HG02884 (cell line): ENCODE measurements around the gene QKI.
"Not testable (repeated sequence)": the region's sequence is repeated elsewhere in the genome, so short reads cannot be mapped to it uniquely, and the experiment has no call there.

Experiments used
- ATAC-seq: cut with Tn5 transposase; IDR thresholded peaks from one replicate; pipeline ENCODE4 v1.9.1; 2021; ENCODE audit warnings: mild to moderate bottlenecking, moderate library complexity; ENCODE audit not compliant: unreplicated experiment

QKI gene

DNA sequence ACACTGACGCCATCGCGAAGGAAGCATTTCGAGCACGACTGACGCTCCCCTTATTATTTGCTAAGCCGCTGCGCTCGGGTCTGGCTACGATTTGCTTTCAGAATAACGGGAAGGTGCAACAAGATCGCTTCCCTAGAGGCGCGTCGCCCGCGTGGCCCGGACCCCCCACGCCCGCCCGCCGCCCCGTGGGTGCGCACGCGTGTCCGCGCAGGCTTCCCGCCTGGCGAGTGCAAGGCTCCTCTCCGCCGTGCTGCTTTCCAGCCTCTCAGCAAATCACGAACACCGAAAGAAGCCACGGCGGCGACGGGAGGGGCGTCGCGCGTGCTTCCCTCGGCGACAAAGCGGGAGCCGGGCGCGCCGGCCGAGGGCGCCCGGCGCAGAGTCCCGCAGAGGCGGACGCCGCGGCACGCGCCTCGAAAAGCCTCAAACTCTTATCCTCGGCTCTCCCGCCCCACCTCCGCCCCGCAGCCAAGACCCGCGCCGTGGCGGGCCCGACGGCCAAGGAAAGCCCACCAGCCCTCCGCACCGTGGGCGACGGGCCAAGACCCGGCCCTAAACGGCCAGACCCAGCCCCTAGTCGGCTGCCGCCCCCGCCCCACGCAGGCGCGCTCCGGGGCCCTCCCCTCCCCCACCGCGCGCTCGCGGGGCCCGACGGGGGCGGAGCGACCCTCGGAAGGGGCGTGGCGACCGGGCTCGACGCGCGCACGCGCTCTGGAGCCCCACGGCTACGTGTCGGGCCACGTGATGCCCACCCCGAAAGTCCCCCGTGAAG is 987 bp upstream of the QKI start:
- peak; percentile 36 for ATAC-seq

DNA sequence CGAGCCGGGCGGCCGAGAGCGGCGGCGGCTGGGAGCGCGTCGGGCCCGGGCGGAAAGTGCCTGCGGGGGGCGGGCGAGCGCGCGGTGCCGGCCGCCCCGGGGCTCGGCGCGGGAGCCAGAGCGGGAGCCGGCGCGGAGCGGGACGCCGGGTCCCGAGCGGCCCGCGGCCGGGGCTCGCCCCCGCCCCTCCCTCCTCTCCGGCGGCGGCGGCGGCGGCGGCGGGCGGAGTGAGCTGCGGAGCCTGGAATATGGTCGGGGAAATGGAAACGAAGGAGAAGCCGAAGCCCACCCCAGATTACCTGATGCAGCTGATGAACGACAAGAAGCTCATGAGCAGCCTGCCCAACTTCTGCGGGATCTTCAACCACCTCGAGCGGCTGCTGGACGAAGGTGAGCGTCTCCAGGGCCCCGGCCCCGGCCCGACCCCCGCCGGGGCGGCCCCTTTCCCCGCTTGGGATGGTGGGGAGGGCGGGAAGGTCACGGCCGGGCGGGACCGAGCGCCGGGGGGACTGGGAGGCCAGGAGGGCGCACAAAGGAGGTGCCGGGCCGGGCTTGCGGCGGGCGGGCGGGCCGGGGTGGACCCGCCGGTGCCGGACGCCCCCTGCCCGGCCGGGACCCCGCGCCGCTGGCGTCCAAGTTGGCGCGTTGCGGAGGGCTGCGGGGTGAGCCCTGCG is 565 bp downstream of the QKI start:
- no peak for ATAC-seq

DNA sequence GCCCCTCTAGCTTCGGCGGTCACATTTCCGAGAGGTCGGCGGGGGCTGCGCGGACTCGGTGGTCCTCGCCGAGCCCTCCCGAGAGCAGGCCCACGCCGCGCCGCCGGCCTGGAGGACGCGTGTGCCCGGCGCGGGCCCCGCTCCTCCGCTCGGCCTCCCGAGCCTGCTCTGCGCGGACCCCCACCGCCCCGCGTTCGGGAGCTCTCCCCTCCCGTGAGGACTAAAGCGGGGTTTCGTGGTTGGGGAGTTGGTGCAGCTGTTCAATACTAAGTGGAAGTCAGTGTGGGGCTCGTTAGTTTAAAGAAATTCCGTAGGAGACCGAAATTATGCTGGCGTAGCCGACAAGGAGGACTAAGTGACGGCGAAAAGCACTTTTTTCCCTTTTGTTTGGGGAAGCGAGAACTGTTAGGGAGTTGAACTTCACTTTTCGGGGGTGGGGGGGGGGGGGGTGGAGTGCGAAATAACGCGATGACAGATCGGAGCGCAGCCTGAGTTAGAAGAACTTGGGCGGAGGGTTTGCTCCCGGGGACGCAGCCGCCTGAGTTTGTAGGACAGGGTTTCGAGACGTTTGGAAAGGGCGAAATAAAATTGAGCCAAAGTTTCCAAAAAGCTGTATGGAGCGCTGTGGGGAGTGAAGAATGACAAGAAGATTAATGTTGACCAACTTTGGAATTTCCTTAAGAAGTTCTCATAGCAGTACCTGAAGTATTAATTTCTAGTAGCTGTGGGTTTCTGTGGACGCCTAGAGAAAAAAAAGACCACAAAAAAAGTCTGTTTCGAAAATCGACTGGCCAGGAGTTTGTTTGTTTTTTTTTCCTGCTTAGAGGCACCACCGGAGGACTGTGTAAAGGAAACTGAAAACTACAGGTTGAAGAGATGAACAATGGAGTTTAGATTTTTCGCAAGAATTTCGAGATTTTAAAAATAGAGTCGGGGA is 1.4 kb downstream of the QKI start:
- no peak for ATAC-seq

DNA sequence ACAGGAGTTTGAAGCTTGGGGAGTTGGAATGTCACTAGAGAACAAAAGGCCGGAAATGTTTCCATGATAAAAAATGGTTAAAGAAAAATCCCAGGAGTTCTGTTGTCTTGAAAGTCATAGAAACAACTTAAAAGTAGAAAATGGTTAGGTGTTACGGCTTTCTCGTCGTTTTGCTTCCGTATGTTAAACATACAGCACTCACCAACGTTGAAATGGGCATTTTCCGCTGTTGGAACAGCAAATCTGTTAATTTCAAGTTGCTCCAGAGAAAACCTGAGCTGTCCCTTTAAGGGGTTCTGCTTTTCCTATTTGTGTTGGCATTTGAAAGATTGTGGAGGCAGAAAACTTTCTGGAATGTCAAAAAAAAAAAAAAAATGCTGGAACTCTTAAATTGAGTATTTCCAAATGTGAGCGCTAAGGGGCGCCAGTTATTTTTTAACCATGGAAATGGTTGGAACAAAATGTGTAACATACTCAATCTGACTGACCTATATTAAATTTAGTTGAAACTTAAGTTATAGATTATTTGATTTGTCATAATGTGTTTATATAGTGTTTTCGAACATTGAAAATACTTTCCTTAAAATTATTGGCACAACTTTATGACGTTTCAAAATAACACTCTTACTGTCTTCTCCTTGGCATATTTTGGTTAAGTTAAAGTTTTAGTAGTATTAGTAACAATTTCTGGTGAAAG is 2.2 kb downstream of the QKI start:
- no peak for ATAC-seq

DNA sequence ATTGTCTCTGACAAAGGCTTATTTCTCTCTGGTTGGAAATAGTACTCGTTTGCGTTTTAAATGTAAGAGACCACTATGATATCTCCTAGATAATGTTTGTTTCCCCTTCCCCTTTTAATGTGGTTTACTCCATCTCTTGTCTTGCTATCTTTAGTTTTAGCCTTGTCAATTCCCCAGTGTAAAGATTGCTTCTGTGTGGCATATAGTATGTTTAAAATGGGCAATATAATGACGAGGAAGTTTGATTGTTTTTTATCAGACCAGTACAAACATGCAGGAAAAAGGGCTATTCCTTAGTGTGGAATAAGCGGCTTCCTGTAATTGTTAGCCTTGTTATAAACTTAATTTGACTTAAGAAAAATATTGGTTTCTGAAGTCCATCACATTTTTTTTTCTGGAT is 3.1 kb downstream of the QKI start:
- no peak for ATAC-seq

DNA sequence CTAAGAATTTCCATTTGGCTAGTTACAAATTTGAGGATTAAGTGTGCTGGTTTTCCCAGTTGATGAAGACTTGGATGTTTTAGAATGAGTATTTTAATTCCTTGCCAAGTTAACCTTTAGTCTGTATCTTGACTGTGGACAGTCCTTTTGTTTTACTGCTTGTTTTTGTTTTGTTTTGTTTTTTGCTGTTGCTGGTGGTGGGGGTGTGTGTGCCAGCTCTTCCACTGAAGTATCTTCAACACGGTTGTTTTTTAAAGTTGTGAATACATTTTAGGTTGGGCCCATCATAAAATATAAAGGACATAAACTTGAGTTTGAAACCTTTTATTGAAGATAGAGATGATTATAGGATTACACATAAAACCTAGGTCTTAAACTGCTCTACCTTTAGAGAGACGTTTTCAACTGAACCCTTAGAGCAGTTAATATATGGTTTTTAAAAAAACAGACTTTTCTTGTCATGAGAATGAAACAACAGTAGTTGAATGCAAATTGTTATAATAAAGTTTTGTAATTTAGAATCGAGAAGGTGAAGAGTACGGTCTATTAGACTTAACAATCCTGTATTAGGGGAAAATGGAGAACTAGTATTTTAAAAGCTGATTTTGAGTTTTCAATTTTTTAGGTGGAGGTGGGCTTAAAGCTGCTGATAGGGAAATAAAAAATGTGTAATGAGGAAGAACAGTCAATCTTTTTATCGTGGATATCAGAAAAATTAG is 4.0 kb downstream of the QKI start:
- no peak for ATAC-seq

DNA sequence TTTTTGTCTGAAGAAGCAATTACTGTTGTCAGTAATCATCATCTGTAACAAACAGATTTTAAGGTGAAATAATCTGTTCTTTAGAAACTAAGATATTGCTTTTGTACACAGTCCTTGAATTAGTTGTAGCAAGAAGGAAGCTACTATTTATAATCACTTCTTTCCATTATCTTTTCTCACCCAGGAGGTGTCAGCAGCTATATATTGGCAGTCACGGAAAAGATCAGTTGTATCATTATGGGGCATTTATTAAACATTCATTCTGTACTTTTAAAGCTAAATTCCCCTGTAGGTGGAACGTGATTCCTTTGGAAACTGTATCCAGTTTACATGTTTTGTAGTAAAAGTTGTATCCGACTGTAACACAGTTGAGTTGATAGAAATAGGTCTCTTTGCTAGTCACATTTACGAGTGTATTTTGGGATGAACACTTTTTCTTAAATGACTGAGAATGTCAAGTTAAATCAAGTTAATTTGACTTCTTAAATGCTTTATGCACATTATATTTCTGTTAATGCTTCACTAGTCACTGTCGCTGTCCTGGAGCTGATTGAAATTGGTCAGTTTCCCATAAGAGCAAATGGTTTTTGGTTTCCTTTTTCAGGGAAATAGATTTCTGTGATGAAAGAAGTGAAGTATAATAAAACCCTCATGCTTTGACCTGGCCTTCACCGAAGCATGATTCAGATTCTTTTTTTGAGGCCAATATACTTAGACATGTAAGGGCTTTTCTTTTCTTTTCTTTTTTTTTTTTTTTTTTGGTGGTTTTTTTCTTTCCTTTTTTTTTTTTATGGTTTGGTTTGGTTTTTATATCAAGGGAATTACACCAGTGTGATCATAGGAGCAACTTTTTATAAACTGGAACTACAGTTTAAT is 5.1 kb downstream of the QKI start:
- ATAC-seq = no peak

DNA sequence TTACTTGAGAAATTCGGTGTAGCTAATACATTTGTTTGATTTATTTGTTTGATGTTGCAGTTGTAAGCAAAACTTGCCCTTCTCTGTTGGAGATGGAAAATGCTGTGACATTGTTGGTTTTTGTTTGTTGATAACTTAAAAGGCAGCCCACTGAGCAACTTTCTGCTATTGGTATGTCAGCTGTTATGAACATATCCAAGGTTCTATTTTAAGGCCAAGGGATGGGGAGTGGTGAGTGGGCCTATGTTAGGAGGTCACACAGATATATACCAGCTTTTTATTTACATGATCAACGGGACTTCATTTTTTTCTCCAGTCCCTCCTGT is 5.7 kb downstream of the QKI start:
- no peak for ATAC-seq

DNA sequence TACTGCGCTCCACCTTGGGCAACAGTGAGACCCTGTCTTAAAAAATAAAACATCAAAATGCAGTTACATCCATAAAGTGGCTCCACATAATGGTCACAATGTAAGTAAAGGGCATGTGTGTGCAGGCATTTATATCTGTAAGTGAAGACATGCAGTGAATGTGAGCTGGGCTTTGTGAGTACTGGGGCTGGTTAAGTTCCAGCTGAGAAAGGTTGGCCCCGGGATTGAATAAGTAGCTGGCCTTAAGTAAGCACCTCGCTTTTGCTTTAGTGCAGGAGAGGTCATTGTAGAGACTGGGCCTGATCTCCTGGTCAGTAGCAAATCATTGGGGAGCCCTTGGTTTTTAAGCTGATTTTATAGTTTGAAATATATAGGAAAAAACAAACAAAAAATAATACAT is 8.0 kb downstream of the QKI start:
- ATAC-seq = no peak

DNA sequence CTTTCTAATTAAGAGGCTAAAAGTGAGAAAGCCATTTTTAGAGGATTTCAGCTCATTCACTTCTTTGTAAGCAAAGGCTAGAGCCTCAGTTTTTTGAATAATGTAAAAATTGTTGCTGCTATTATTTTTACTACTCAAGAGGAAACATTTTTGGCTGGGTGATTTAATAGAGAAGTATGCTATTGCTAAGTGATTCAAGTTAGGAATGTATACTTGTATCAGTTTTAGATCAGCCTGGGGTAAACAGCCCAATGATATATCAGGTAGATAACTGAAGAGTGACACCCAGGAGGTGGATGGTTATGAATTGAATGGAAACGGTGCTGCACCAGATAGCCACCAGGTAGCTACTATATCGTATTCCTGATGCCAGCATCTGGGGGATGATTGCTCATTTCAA is 9.2 kb downstream of the QKI start:
- ATAC-seq = no peak

DNA sequence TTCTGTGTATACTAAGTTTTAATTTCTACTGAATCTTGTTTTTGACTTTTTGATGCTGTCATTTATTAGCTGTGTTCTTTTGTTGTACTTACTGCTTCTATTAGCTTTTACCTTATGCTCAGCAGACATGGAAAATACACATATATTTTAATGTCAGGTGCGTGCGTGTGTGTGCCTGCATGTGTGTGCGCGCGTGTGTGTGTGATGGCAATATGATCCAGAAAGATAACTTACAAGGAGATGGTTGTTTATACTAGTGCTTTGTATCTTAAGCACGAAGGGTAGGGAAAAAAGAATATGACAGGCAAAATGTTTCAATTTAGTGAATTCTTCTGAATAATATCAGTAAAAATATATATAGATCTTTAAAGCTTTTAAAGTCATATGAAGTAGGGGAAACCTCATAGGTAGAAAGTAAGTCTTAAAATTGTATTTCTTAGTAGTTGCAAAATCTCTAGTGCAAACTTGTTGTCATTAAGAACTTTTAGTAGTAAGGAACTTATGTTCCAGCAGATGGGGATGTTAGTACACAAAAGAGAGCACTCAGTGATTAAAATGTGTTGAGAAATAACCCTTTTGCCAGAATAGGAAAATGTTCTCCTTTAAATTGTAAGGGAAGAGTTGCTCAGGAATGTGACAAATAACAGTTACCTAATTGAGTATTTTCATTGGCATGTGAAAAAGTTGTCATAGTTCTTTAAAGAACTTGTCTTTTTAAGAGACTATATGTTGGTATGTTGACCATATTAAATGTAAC is 13.2 kb downstream of the QKI start:
- no peak for ATAC-seq

DNA sequence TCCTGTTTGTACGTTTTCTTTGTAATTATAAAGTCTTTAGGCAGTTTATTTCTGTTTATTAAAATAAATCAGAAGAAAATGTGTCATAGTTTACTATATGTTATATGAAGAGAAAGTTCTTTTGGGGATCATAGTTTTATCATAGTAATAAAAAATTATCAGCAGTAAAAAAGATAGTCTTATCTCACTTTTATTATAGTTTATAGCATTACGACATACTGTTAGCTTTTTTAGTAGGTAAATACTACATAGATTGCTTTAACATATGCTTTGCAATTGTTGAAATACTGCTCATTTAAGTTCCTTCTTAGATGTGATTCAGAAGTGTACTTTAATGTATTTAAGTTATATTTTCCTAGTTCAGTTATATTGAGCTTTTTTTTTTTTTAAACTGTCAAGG is 13.9 kb downstream of the QKI start:
- ATAC-seq = no peak

DNA sequence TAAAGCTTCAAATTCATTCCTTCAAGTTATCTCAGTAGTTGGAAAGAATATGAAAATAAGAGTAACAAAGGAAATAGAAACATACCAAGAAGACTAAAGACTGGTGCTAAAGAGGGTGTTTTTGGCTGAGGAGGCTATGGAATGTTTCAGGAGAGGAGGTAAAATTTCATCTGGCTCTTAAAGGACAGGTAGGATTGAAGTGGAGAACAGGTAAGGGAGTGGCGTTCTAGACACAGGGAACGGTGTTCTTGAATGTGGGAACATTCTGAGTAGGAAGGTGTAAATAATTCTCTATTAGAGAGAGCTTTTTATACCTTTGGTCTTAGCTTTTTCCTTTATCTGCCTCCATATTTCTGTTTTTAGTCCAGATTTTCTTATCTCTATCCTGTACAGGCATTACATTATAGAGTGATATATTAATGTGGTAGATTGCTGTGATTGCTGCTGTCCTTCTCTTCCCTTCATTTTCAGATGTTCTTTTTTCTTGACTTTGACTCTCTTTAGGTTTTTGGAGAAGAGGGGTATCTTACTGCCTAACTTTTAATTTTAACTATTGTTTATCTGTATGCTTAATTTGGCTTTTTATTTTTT is 15.4 kb downstream of the QKI start:
- no peak for ATAC-seq

DNA sequence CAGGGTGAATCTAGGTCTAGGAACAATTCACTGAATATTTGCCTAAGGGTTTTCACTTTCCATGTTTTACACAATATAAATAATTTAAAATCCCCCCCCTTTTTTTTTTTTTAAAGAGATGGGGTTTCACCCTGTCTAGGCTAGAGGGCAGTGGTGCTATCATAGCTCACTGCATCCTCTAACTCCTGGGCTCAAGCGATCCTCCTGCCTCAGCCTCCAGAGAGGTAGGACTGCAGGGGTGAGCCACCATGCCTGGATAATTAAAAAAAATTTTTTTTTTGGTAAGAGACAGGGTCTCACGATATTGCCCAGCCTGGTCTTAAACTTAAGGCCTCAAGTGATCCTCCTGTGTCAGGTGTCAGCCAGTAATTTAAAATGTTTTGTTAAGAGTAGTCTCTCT is 17.8 kb downstream of the QKI start:
- ATAC-seq = no peak

DNA sequence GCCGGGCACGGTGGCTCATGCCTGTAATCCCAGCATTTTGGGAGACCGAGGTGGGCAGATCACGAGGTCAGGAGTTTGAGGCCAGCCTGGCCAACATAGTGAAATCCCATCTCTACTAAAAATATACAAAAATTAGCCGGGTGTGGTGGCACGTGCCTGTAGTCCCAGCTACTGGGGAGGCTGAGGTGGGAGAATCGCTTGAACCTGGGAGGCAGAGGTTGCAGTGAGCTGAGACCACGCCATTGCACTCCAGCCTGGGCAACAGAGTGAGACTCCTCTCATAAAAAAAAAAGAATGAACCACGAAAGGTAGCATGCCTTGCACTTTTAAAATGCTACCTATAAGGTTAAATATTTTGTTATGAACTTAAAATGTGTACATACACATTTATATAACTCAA is 19.0 kb downstream of the QKI start:
- ATAC-seq = not testable (repeated sequence)

DNA sequence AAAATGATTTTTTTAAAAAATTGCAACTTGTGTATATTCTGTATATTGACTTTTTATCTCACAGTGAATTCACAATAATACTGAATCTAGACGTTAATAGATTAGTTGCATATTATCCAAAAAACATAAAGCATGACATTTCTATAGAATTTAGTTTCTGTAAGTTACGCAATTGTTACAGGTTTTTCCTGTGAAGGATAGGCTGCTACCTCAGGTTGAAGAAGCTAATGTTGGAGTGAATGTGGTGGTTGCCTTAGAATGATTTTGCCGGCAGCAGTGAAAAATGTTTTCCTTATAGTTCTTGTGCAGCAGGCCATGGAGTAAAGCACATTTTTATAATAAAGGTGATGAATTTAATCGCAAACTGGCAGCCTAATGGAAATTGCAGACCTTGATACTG is 20.5 kb downstream of the QKI start:
- no peak for ATAC-seq

DNA sequence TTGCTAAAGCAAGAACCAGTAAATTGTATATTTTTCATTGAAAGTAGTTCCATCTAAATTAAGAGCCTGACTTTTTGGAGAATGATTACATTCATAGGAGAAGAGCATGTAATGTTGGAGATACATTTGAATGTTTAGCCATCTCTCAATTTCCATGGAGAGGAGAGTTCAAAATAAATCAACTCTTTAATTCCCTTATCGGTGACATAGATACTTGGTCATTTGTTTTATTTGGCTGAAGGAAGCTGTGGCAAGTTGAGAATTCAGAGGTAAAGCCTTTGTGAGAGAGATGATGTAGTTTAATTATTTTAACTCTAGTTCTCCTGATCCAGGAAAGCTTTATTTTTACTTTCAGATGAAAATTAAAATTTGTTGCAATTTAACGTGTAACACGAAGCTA is 22.3 kb downstream of the QKI start:
- ATAC-seq = no peak

DNA sequence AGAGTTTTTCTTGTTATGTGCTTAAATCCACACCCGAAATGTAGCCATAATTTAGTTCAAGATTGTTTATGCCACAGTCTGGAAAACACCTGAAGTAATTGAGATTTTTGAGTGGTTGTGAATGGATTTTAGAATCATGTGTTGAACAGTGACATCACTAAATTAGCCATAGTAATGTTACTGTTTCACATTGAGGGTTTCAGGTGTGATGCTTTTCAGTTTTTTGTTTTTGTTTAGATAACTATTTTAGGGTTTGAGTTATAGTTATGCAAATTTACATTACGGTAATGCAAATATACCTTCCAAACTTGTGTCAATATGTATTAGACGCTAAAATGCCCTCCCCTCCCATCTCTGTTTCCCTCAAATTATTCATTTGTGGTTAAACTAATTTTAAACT is 22.9 kb downstream of the QKI start:
- ATAC-seq = no peak
